K562 (cell line): ENCODE results near the gene ANKRD49. TPM values are rescaled to one million over a fixed set of nuclear protein-coding genes. Genes with fewer than 3 reads are reported as not detected.

ENCODE experiments used
- ATF7 ChIP-seq: fragments of 450-650 bp; IDR thresholded peaks from 2 replicates; pipeline ENCODE4 v1.7.1; 2014; ENCODE audit warnings: mild to moderate bottlenecking, moderate library complexity
- CBFA2T3 ChIP-seq: fragments of 450-650 bp; IDR thresholded peaks from 2 replicates; pipeline ENCODE4 v1.6.1; 2017
- CHAMP1 ChIP-seq: fragments of 450-650 bp; IDR thresholded peaks from 2 replicates; pipeline ENCODE4 v1.6.1; 2016; ENCODE audit warnings: mild to moderate bottlenecking
- CUX1 ChIP-seq: fragments of 200-800 bp; sonication (Bioruptor generic); IDR thresholded peaks from 2 replicates; pipeline ENCODE4 v1.6.1; 2016; ENCODE audit warnings: missing genetic modification characterization, missing compliant biosample characterization
- CXXC5 ChIP-seq: fragments of 250-450 bp; sonication (Bioruptor Pico); IDR thresholded peaks from 2 replicates; pipeline ENCODE4 v1.8.0; 2022; ENCODE audit warnings: inconsistent platforms, mild to moderate bottlenecking, moderate library complexity
- GTF2F1 ChIP-seq: IDR thresholded peaks from 2 replicates; pipeline ENCODE4 v1.6.1; 2011; ENCODE audit warnings: low read depth, low read length, improper control_type of control experiment
- HOXB6 ChIP-seq: fragments of 250-450 bp; sonication (Bioruptor Pico); IDR thresholded peaks from 2 replicates; pipeline ENCODE4 v1.5.1; 2022; ENCODE audit warnings: mild to moderate bottlenecking, borderline replicate concordance
- JUN ChIP-seq, 2 experiments: sonication (generic) in 1 of 2; formaldehyde crosslinking in 1 of 2; IDR thresholded peaks; 2 replicates each; pipeline versions ENCODE4 v1.6.1 to v1.8.0; 2012 to 2022; ENCODE audit warnings: borderline replicate concordance in 2 of 2, mild to moderate bottlenecking in 2 of 2, improper control_type of control experiment in 1 of 2, low read depth in 1 of 2, low read length in 1 of 2, missing genetic modification reagents in 1 of 2
- KLF1 ChIP-seq: fragments of 450-650 bp; IDR thresholded peaks from 2 replicates; pipeline ENCODE4 v1.6.1; 2016; ENCODE audit warnings: missing genetic modification characterization, missing compliant biosample characterization
- NCOA6 ChIP-seq: fragments of 450-650 bp; IDR thresholded peaks from 2 replicates; pipeline ENCODE4 v1.6.1; 2017; ENCODE audit warnings: mild to moderate bottlenecking
- POLR2G ChIP-seq: fragments of 200-400 bp; formaldehyde crosslinking; IDR thresholded peaks from 2 replicates; pipeline ENCODE4 v1.6.1; 2017; ENCODE audit warnings: low read depth, mild to moderate bottlenecking, antibody characterized with exemption, low read length, moderate library complexity
- RAD21 ChIP-seq, 2 experiments: fragments of 250-450 bp in 1 of 2; fragments of 450-650 bp in 1 of 2; sonication (Bioruptor Pico) in 1 of 2; formaldehyde crosslinking in 1 of 2; IDR thresholded peaks in 1 of 2; conservative IDR thresholded peaks in 1 of 2; 2 replicates each; pipeline versions ENCODE4 v1.4.0 to v1.8.0; 2020 to 2022; ENCODE audit warnings: mild to moderate bottlenecking in 2 of 2, moderate library complexity in 1 of 2
- SIN3A ChIP-seq, 2 experiments: fragments of 150-350 bp in 1 of 2; IDR thresholded peaks; 2 replicates each; pipeline ENCODE4 v1.6.1; 2011 to 2016; ENCODE audit warnings: borderline replicate concordance in 2 of 2, low read depth in 2 of 2, low read length in 2 of 2, mild to moderate bottlenecking in 2 of 2, moderate library complexity in 2 of 2; ENCODE audit not compliant: control insufficient read depth in 1 of 2
- TCFL5 ChIP-seq: fragments of 250-450 bp; sonication (Bioruptor Pico); conservative IDR thresholded peaks from 2 replicates; pipeline ENCODE4 v1.6.1; 2021; ENCODE audit warnings: mild to moderate bottlenecking, moderate library complexity, matching md5 sums
- ZNF165 ChIP-seq: fragments of 250-450 bp; sonication (Bioruptor Pico); IDR thresholded peaks from 2 replicates; pipeline ENCODE4 v1.4.0; 2020; ENCODE audit warnings: borderline replicate concordance
- ZNF740 ChIP-seq, 3 experiments: fragments of 200-800 bp in 1 of 3; sonication (Bioruptor generic) in 1 of 3; sonication (generic) in 1 of 3; formaldehyde crosslinking in 1 of 3; IDR thresholded peaks; 2 replicates each; pipeline versions ENCODE4 v1.6.1 to v1.8.0; 2016 to 2022; ENCODE audit warnings: mild to moderate bottlenecking in 2 of 3, missing compliant biosample characterization in 2 of 3, missing genetic modification characterization in 2 of 3, missing genetic modification reagents in 1 of 3
- polyA plus RNA-seq, 8 experiments: library from polyadenylated mRNA; depleted of rRNA in 4 of 8; stranded (reverse) in 5 of 8; unstranded in 3 of 8; fragments of >200 nt; fragmentation: Nextera tagmentation in 2 of 8; fragmentation: Illumina TruSeq in 1 of 8; extraction: Ambion mirVana in 2 of 8; extraction: Trizol in 1 of 8; gene quantifications; 2 replicates each; pipeline versions ENCODE4 v1.2.1 to v1.2.3, GENCODE V29; 2011 to 2014; ENCODE audit warnings: inconsistent platforms in 1 of 8, missing spikeins in 1 of 8
- total RNA-seq, 7 experiments: library from RNA; depleted of rRNA in 6 of 7; stranded (reverse); fragments of >200 nt in 6 of 7; fragmentation: Illumina TruSeq in 2 of 7; extraction: Trizol in 2 of 7; gene quantifications; 2 replicates each; pipeline versions ENCODE4 v1.2.1 to v1.2.3, GENCODE V29; 2011 to 2021; ENCODE audit warnings: low replicate concordance in 1 of 7

The ANKRD49 gene
- total and polyA plus RNA-seq, 9 of the 15 experiments (the other 6 are each of a cell fraction or from before 2014, with no cell fraction given) = 13.4 to 43.5 (median 30.6) TPM

- TF ChIP-seq CUX1 (CRISPR knock-in tag) (no peak), HOXB6 (CRISPR knock-in tag) (no peak), CXXC5 (CRISPR knock-in tag) (peak; percentile 85), CBFA2T3 (0 out of 2 replicates have a peak, but pooled peaks have one; percentile 10), ZNF165 (0 out of 2 replicates have a peak, but pooled peaks have one; percentile 8), TCFL5 (CRISPR knock-in tag) (no peak), SIN3A (IDR thresholded peaks at IDR 0.05; ENCODE audit: borderline replicate concordance in 2 of 2, control insufficient read depth in 1 of 2, low read depth in 2 of 2, low read length in 2 of 2) (0 out of 4 replicates have a peak, but pooled peaks of 1 of the 2 experiments have one; percentile 29), POLR2G (peak; percentile 96), GTF2F1 (peak; percentile 67; the same call in 1 of the 2 replicates), KLF1 (tag) (peak; percentile 77), RAD21 (CRISPR knock-in tag; conservative IDR thresholded peaks at IDR 0.05 in 1 of 2, IDR thresholded peaks at IDR 0.05 in 1 of 2) (no peak; a peak in 1 of 4 replicates), ATF7 (peak; percentile 31; the same call in 1 of the 2 replicates), NCOA6 (peak; percentile 67), CHAMP1 (peak; percentile 54; the same call in 1 of the 2 replicates), JUN (IDR thresholded peaks at IDR 0.05; ENCODE audit: borderline replicate concordance, low read depth, low read length) (peak; percentile 22; the same call in 1 of the 2 replicates), JUN (CRISPR knock-in tag; IDR thresholded peaks at IDR 0.05; ENCODE audit: borderline replicate concordance) (no peak; the same call in 1 of the 2 replicates), ZNF740 (CRISPR knock-in tag; IDR thresholded peaks at IDR 0.05) (peak; percentile 53), ZNF740 (tag; IDR thresholded peaks at IDR 0.05) (no peak)
Observed at GRCh38 chr11:94543695-94544645, 50.2 kb downstream of the ANKRD49 start, which contains the start of gene FUT4 (continued).
